NCI-H526 treated with DMSO at 0.1 percent for 48 hours (cell line): Measurements from ENCODE around the gene HEBP2.

Experiments used
- DNase-seq: peaks from one replicate; lab custom pipeline; 2025; lab: John Stamatoyannopoulos, UW

Gene HEBP2

GRCh38 chr6:138454981-138455706 lies 51.1 kb downstream of the HEBP2 start:
- no peak for DNase-seq

GRCh38 chr6:138455746-138456400 lies 51.9 kb downstream of the HEBP2 start:
- DNase-seq = no peak

GRCh38 chr6:138456401-138456790 lies 52.4 kb downstream of the HEBP2 start:
- no peak for DNase-seq

- no peak for DNase-seq
These were observed 57.6 kb downstream of the HEBP2 start for GRCh38 chr6:138461647-138462046.

GRCh38 chr6:138464085-138464484 lies 60.1 kb downstream of the HEBP2 start:
- no peak for DNase-seq

GRCh38 chr6:138465007-138465645 lies 61.1 kb downstream of the HEBP2 start:
- DNase-seq = no peak

GRCh38 chr6:138467901-138468300 lies 63.9 kb downstream of the HEBP2 start:
- DNase-seq = no peak

GRCh38 chr6:138468320-138469015 lies 64.4 kb downstream of the HEBP2 start:
- no peak for DNase-seq
